CD14-positive monocyte (primary cell): ENCODE data around the gene PSMD13. TPM values are rescaled to one million over a fixed set of nuclear protein-coding genes. Genes with fewer than 3 reads are reported as not detected.
A peak's percentile ranks its signal among the peaks of the same experiment; 100 is the strongest.
"Not testable (repeated sequence)": the region's sequence is repeated elsewhere in the genome, so short reads cannot be mapped to it uniquely, and the experiment has no call there.

ENCODE experiments used
- DNase-seq, 3 donors: peaks; one replicate each; pipeline ENCODE4 v3.0.0-alpha.2; 2011 to 2022
- H2AFZ ChIP-seq: 2 replicates; pipeline ENCODE4 v1.6.0; 2012; ENCODE audit warnings: mild to moderate bottlenecking, low read depth, low read length, inconsistent platforms; ENCODE audit not compliant: insufficient read depth, poor library complexity, severe bottlenecking
- H3K27ac ChIP-seq, 2 donors: 1 replicate in 1 of 2; 2 replicates in 1 of 2; pipeline ENCODE4 v1.5.1; 2012 to 2013; ENCODE audit warnings: low read length in 2 of 2, control low read depth in 1 of 2, inconsistent platforms in 1 of 2, low read depth in 1 of 2, mild to moderate bottlenecking in 1 of 2
- H3K27me3 ChIP-seq, 2 donors: one replicate each; pipeline versions ENCODE4 v1.6.0 to v1.6.1; 2011 to 2013; ENCODE audit warnings: low read length in 2 of 2; ENCODE audit not compliant: control insufficient read depth in 2 of 2, insufficient read depth in 2 of 2
- H3K36me3 ChIP-seq, 2 donors: replicated peaks in 1 of 2; 1 replicate in 1 of 2; 2 replicates in 1 of 2; pipeline versions ENCODE4 v1.5.1 to v1.6.1; 2012 to 2013; ENCODE audit warnings: low read length in 2 of 2, control low read depth in 1 of 2, inconsistent platforms in 1 of 2, mild to moderate bottlenecking in 1 of 2; ENCODE audit not compliant: insufficient read depth in 2 of 2, control insufficient read depth in 1 of 2
- H3K4me1 ChIP-seq, 2 donors: 1 replicate in 1 of 2; 2 replicates in 1 of 2; pipeline versions ENCODE4 v1.5.1 to v1.6.1; 2012 to 2013; ENCODE audit warnings: low read length in 2 of 2, control low read depth in 1 of 2, inconsistent platforms in 1 of 2, mild to moderate bottlenecking in 1 of 2, moderate library complexity in 1 of 2; ENCODE audit not compliant: insufficient read depth in 2 of 2, control insufficient read depth in 1 of 2
- H3K4me2 ChIP-seq: replicated peaks from 2 replicates; pipeline ENCODE3; 2012; ENCODE audit warnings: low read length, moderate library complexity, mild to moderate bottlenecking; ENCODE audit not compliant: poor library complexity, severe bottlenecking; ENCODE audit errors: extremely low read depth
- H3K4me3 ChIP-seq, 3 experiments: fragments of 200-600 bp in 1 of 3; sonication (generic) in 1 of 3; replicated peaks in 1 of 3; 1 replicate in 2 of 3; 2 replicates in 1 of 3; pipeline ENCODE4 v1.5.1; 2011 to 2013; ENCODE audit warnings: low read length in 3 of 3, mild to moderate bottlenecking in 3 of 3, control low read depth in 2 of 3, low read depth in 2 of 3, inconsistent platforms in 1 of 3, moderate library complexity in 1 of 3
- H3K79me2 ChIP-seq: 2 replicates; pipeline ENCODE4 v1.6.0; 2012; ENCODE audit warnings: mild to moderate bottlenecking, control low read depth, inconsistent platforms, low read length, moderate library complexity; ENCODE audit not compliant: insufficient read depth
- H3K9ac ChIP-seq: 2 replicates; pipeline ENCODE4 v1.6.0; 2017; ENCODE audit warnings: low read length, mild to moderate bottlenecking; ENCODE audit not compliant: insufficient read depth, poor library complexity, severe bottlenecking
- H3K9me3 ChIP-seq, 2 donors: replicated peaks in 1 of 2; 1 replicate in 1 of 2; 2 replicates in 1 of 2; pipeline versions ENCODE4 v1.5.1 to v1.6.1; 2012 to 2013; ENCODE audit warnings: low read length in 2 of 2, control low read depth in 1 of 2; ENCODE audit not compliant: control insufficient read depth in 1 of 2, insufficient read depth in 1 of 2
- H4K20me1 ChIP-seq: 2 replicates; pipeline ENCODE4 v1.6.0; 2012; ENCODE audit warnings: mild to moderate bottlenecking, low read length, control low read depth, moderate library complexity; ENCODE audit not compliant: insufficient read depth
- H3K27ac Mint-ChIP-seq, 7 donors: one replicate each; pipeline ENCODE4 v1.8.0; 2020; ENCODE audit warnings: mild to moderate bottlenecking in 7 of 7, mixed read lengths in 7 of 7, moderate library complexity in 6 of 7, inconsistent platforms in 2 of 7
- H3K27me3 Mint-ChIP-seq, 3 donors: one replicate each; pipeline ENCODE4 v1.8.0; 2021 to 2022; ENCODE audit warnings: low read depth in 3 of 3, mild to moderate bottlenecking in 3 of 3, mixed read lengths in 3 of 3, moderate library complexity in 3 of 3, inconsistent platforms in 1 of 3
- H3K36me3 Mint-ChIP-seq, 2 donors: one replicate each; pipeline ENCODE4 v1.8.0; 2020; ENCODE audit warnings: mixed read lengths in 2 of 2, inconsistent platforms in 1 of 2, mild to moderate bottlenecking in 1 of 2
- H3K4me1 Mint-ChIP-seq: one replicate; pipeline ENCODE4 v1.8.0; 2020; ENCODE audit warnings: mild to moderate bottlenecking, mixed read lengths
- H3K4me3 Mint-ChIP-seq, 2 donors: one replicate each; pipeline ENCODE4 v1.8.0; 2020; ENCODE audit warnings: mild to moderate bottlenecking in 2 of 2, mixed read lengths in 2 of 2, moderate library complexity in 1 of 2
- H3K9me3 Mint-ChIP-seq, 7 donors: one replicate each; pipeline ENCODE4 v1.8.0; 2020 to 2022; ENCODE audit warnings: mixed read lengths in 7 of 7, mild to moderate bottlenecking in 6 of 7, moderate library complexity in 6 of 7, inconsistent platforms in 2 of 7
- WGBS: methylation state at CpG from one replicate; pipeline ENCODE4 v1.1.5; 2013; ENCODE audit warnings: missing lambda C conversion rate; ENCODE audit not compliant: insufficient coverage; 5-methylcytosine and 5-hydroxymethylcytosine counted together
- intact Hi-C, 2 donors: fragments of 100-400 bp; cut with micrococcal nuclease; formaldehyde crosslinking; loops; one replicate each; pipeline versions ENCODE4 v1.15.0 to v1.15.1; 2023
- polyA plus RNA-seq, 3 donors: library from polyadenylated mRNA; depleted of rRNA in 1 of 3; unstranded in 2 of 3; stranded (reverse) in 1 of 3; fragments of 300-500 nt in 2 of 3; fragments of >200 nt in 1 of 3; fragmentation: Illumina TruSeq in 2 of 3; gene quantifications; 1 replicate in 2 of 3; 2 replicates in 1 of 3; pipeline ENCODE4 v1.2.3, GENCODE V29; 2012 to 2021
- TF ChIP-seq, protein P1 (sequence below): fragments of 200-600 bp; IDR thresholded peaks from one replicate; pipeline ENCODE4 v1.8.0; 2022; ENCODE audit warnings: antibody characterized with exemption, mild to moderate bottlenecking

Gene PSMD13
- polyA plus RNA-seq, 3 donors = 136 to 272 (median 218) TPM

DNA sequence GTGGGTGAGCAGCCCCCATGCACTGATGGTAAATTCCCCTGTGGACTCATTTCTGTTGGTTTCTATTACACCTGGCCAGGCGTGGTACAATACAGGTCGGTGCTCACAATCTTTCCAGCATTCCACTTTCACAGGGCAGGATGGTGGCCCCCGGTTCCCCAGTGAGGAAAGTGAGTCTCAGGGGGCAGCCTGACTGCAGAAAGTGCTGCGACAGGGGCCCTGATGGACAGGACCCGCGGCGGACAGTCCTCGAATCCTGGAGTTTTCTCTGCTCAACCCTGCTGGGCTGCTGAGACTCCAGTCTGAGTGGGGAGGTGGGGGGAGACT is 49.1 kb downstream of the PSMD13 start:
- DNase-seq = no peak

DNA sequence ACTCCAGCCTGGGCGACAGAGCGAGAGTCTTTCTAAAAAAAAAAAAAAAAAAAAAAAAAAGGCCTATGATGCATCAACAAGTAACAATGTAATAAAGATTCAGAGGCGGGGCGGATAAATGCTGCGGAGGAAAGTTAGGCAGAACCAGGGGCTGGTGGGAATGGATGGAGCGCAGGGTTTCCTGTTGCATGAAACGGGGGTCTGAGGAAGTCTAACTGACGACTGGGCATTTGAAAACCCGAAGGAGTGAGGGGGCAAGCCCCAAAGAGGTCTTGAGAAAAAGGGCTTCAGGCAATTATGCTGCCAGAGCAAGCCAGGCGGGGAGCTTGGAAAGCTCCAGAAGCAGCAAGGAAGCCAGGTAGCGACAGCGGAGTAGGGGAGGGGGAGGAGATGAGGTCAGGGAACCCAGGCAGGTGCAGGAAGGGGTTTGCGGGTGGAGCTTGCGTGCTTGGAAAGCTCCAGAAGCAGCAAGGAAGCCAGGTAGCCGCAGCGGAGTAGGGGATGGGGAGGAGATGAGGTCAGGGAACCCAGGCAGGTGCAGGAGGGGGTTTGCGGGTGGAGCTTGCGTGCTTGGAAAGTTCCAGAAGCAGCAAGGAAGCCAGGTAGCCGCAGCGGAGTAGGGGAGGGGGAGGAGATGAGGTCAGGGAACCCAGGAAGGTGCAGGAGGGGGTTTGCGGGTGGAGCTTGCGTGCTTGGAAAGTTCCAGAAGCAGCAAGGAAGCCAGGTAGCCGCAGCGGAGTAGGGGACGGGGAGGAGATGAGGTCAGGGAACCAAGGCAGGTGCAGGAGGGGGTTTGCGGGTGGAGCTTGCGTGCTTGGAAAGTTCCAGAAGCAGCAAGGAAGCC is 50.4 kb downstream of the PSMD13 start:
- Histone ChIP-seq H3K27me3 (peaks cover 7 to 34% of the 10 kb centered on the region in 2 donors), H3K4me2 (peak overlapping the region; percentile 92), H3K4me1 (peaks cover 14 to 20% of the 10 kb centered on the region in 2 donors)
- Mint-ChIP-seq H3K4me3 (peak overlapping the region; percentile 25 to 95), H3K9me3 (peaks cover 0 to 12% (median 6%) of the 10 kb centered on the region in 7 donors), H3K36me3 (peaks cover 4 to 18% of the 10 kb centered on the region in 2 donors), H3K4me1 (peaks cover 19% of the 10 kb centered on the region), H3K27me3 (peaks cover 42 to 69% (median 45%) of the 10 kb centered on the region in 3 donors)
- not testable (repeated sequence) for H3K79me2 ChIP-seq, H3K27ac Mint-ChIP-seq, H4K20me1 ChIP-seq, H3K9me3 ChIP-seq, H3K9ac ChIP-seq, H2AFZ ChIP-seq, H3K27ac ChIP-seq, H3K36me3 ChIP-seq, H3K4me3 ChIP-seq, DNase-seq
- 77% methylated on average over 16 of the region's 27 CpGs for WGBS
- intact Hi-C loops = loop anchor here in 1 of 2 donors (5.0 kb wide), 1 partner anchor 35 kb away; no protein-coding TSS in a partner anchor

More for the DNA sequence above, 49.1 kb downstream of the PSMD13 start:
- H3K4me3 Mint-ChIP-seq = peak overlapping the region in 1 of 2 donors; percentile 21
- TF ChIP-seq, protein P1, sequence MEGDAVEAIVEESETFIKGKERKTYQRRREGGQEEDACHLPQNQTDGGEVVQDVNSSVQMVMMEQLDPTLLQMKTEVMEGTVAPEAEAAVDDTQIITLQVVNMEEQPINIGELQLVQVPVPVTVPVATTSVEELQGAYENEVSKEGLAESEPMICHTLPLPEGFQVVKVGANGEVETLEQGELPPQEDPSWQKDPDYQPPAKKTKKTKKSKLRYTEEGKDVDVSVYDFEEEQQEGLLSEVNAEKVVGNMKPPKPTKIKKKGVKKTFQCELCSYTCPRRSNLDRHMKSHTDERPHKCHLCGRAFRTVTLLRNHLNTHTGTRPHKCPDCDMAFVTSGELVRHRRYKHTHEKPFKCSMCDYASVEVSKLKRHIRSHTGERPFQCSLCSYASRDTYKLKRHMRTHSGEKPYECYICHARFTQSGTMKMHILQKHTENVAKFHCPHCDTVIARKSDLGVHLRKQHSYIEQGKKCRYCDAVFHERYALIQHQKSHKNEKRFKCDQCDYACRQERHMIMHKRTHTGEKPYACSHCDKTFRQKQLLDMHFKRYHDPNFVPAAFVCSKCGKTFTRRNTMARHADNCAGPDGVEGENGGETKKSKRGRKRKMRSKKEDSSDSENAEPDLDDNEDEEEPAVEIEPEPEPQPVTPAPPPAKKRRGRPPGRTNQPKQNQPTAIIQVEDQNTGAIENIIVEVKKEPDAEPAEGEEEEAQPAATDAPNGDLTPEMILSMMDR = no peak
- Histone ChIP-seq H2AFZ (no peak overlapping the region), H3K36me3 (no peaks in the 10 kb centered on the region), H3K27ac (no peak overlapping the region), H3K27me3 (peaks cover 20 to 48% of the 10 kb centered on the region in 2 donors), H4K20me1 (peaks cover 5% of the 10 kb centered on the region), H3K4me3 (no peak overlapping the region), H3K9ac (no peak overlapping the region), H3K4me2 (no peak overlapping the region), H3K4me1 (peaks cover 23 to 31% of the 10 kb centered on the region in 2 donors), H3K79me2 (no peaks in the 10 kb centered on the region), H3K9me3 (peaks cover 0 to 13% of the 10 kb centered on the region in 2 donors)
- H3K27me3 Mint-ChIP-seq = peaks cover 55 to 82% (median 59%) of the 10 kb centered on the region in 3 donors
- H3K27ac Mint-ChIP-seq = no peak overlapping the region
- H3K4me1 Mint-ChIP-seq = peaks cover 29% of the 10 kb centered on the region
- intact Hi-C loops = loop anchor here in 1 of 2 donors (5.0 kb wide), 1 partner anchor 34 kb away; no protein-coding TSS in a partner anchor
- H3K9me3 Mint-ChIP-seq = peaks cover 0 to 24% (median 10%) of the 10 kb centered on the region in 7 donors
- peaks cover 7 to 19% of the 10 kb centered on the region in 2 donors for H3K36me3 Mint-ChIP-seq
- WGBS = 100% methylated on average over 1 of the region's 8 CpGs
